GM23338 (cell line): ENCODE measurements around the gene KIR2DL1. TPM values are rescaled to one million over a fixed set of nuclear protein-coding genes. Genes with fewer than 3 reads are reported as not detected.

Experiments used
- ATAC-seq: fragments of 200-7000 bp; cut with Tn5 transposase; 3 replicates; pipeline ENCODE4 v1.9.1; 2020
- DNase-seq: peaks from one replicate; pipeline ENCODE4 v3.0.0-alpha.2; 2015; ENCODE audit warnings: low spot score
- H2AFZ ChIP-seq: fragments of 200-600 bp; sonication (generic); 2 replicates; pipeline ENCODE4 v1.8.0; 2016; ENCODE audit warnings: antibody characterized with exemption, mild to moderate bottlenecking, moderate library complexity
- H3F3A ChIP-seq: fragments of 200-600 bp; sonication (generic); replicated peaks from 2 replicates; pipeline ENCODE4 v1.8.0; 2017; ENCODE audit warnings: antibody characterized with exemption, mixed run types, low read depth
- H3K27ac ChIP-seq: fragments of 200-600 bp; sonication (generic); 2 replicates; pipeline ENCODE4 v1.6.1; 2016; ENCODE audit warnings: low read depth
- H3K27me3 ChIP-seq: fragments of 200-600 bp; sonication (generic); 2 replicates; pipeline ENCODE4 v1.8.0; 2016; ENCODE audit warnings: mild to moderate bottlenecking, mixed run types, moderate library complexity; ENCODE audit not compliant: insufficient read depth
- H3K36me3 ChIP-seq: fragments of 200-600 bp; sonication (generic); 2 replicates; pipeline ENCODE4 v1.8.0; 2016; ENCODE audit warnings: mild to moderate bottlenecking; ENCODE audit not compliant: insufficient read depth
- H3K4me1 ChIP-seq: fragments of 200-600 bp; sonication (generic); 2 replicates; pipeline ENCODE4 v1.8.0; 2016; ENCODE audit warnings: mild to moderate bottlenecking, moderate library complexity; ENCODE audit not compliant: insufficient read depth
- H3K4me2 ChIP-seq: fragments of 200-600 bp; sonication (generic); 2 replicates; pipeline ENCODE4 v1.7.1; 2017; ENCODE audit warnings: mixed run types
- H3K4me3 ChIP-seq: fragments of 200-600 bp; sonication (generic); 2 replicates; pipeline ENCODE4 v1.6.1; 2016; ENCODE audit warnings: mixed run types
- H3K79me2 ChIP-seq: fragments of 200-600 bp; sonication (generic); replicated peaks from 2 replicates; pipeline ENCODE4 v1.8.0; 2017; ENCODE audit warnings: mild to moderate bottlenecking; ENCODE audit not compliant: insufficient read depth
- H3K9me2 ChIP-seq: fragments of 200-600 bp; sonication (generic); 2 replicates; pipeline ENCODE4 v1.8.0; 2017; ENCODE audit not compliant: insufficient read depth
- H4K20me1 ChIP-seq: fragments of 200-600 bp; sonication (generic); replicated peaks from 2 replicates; pipeline ENCODE4 v1.8.0; 2017; ENCODE audit warnings: mild to moderate bottlenecking; ENCODE audit not compliant: insufficient read depth
- H3K27ac Mint-ChIP-seq: 2 replicates; pipeline ENCODE4 v1.8.0; 2020; ENCODE audit warnings: inconsistent platforms, mild to moderate bottlenecking, moderate library complexity, mixed read lengths
- H3K27me3 Mint-ChIP-seq: 3 replicates; pipeline ENCODE4 v1.8.0; 2022; ENCODE audit warnings: low read depth, mild to moderate bottlenecking, moderate library complexity, mixed read lengths, inconsistent platforms; ENCODE audit not compliant: insufficient read depth, poor library complexity
- H3K36me3 Mint-ChIP-seq: 3 replicates; pipeline ENCODE4 v1.8.0; 2021; ENCODE audit warnings: low read depth, mild to moderate bottlenecking, inconsistent platforms, moderate library complexity, mixed read lengths
- H3K4me1 Mint-ChIP-seq: 3 replicates; pipeline ENCODE4 v1.8.0; 2020; ENCODE audit warnings: mild to moderate bottlenecking, inconsistent platforms, mixed read lengths
- H3K4me3 Mint-ChIP-seq: 3 replicates; pipeline ENCODE4 v1.8.0; 2021; ENCODE audit warnings: moderate library complexity, mild to moderate bottlenecking, inconsistent platforms, mixed read lengths
- H3K9me3 Mint-ChIP-seq: 3 replicates; pipeline ENCODE4 v1.8.0; 2020; ENCODE audit warnings: moderate library complexity, mild to moderate bottlenecking, inconsistent platforms, mixed read lengths
- CREB1 ChIP-seq: fragments of 250-450 bp; sonication (Bioruptor Pico); IDR thresholded peaks from 2 replicates; pipeline ENCODE4 v1.5.0; 2020; ENCODE audit warnings: low read depth, mild to moderate bottlenecking, moderate library complexity
- EZH2 ChIP-seq: fragments of 200-600 bp; sonication (generic); IDR thresholded peaks from one replicate; pipeline ENCODE4 v1.8.0; 2017; ENCODE audit warnings: antibody characterized with exemption, mild to moderate bottlenecking, low read depth; ENCODE audit not compliant: unreplicated experiment
- EZH2phosphoT487 ChIP-seq: fragments of 200-600 bp; sonication (generic); IDR thresholded peaks from one replicate; pipeline ENCODE4 v1.8.1; 2018; ENCODE audit warnings: antibody characterized with exemption; ENCODE audit not compliant: unreplicated experiment
- JUNB ChIP-seq: IDR thresholded peaks from one replicate; pipeline ENCODE4 v1.6.1; 2016; ENCODE audit warnings: antibody characterized with exemption; ENCODE audit not compliant: unreplicated experiment
- NANOG ChIP-seq: IDR thresholded peaks from 2 replicates; pipeline ENCODE4 v1.6.1; 2016; ENCODE audit warnings: antibody characterized with exemption, borderline replicate concordance
- POLR2AphosphoS5 ChIP-seq: IDR thresholded peaks from 2 replicates; pipeline ENCODE4 v1.6.1; 2016; ENCODE audit warnings: antibody characterized with exemption, low read depth
- REST ChIP-seq: IDR thresholded peaks from one replicate; pipeline ENCODE4 v1.6.1; 2018; ENCODE audit warnings: antibody characterized with exemption; ENCODE audit not compliant: unreplicated experiment
- STAT1 ChIP-seq: IDR thresholded peaks from one replicate; pipeline ENCODE4 v1.6.1; 2016; ENCODE audit warnings: antibody characterized with exemption; ENCODE audit not compliant: unreplicated experiment
- ZNF114 ChIP-seq: fragments of 250-450 bp; sonication (Bioruptor Pico); IDR thresholded peaks from 2 replicates; pipeline ENCODE4 v1.5.0; 2020; ENCODE audit warnings: mild to moderate bottlenecking, moderate library complexity
- ZNF331 ChIP-seq: fragments of 250-450 bp; sonication (Bioruptor Pico); IDR thresholded peaks from 2 replicates; pipeline ENCODE4 v1.5.0; 2020; ENCODE audit warnings: low read depth, mild to moderate bottlenecking, moderate library complexity
- ZNF462 ChIP-seq: fragments of 250-450 bp; sonication (Bioruptor Pico); IDR thresholded peaks from 2 replicates; pipeline ENCODE4 v1.5.0; 2020; ENCODE audit warnings: mild to moderate bottlenecking, moderate library complexity
- polyA plus RNA-seq: library from polyadenylated mRNA; unstranded; fragments of >200 nt; fragmentation: Nextera tagmentation; extraction: Ambion mirVana; gene quantifications from 2 replicates; pipeline ENCODE4 v1.2.1, GENCODE V29; 2016
- total RNA-seq: library from RNA; depleted of rRNA; stranded (reverse); fragments of >200 nt; shearing (Covaris generic); gene quantifications from 2 replicates; pipeline ENCODE4 v1.2.3, GENCODE V29; 2014
- TF ChIP-seq, protein P1 (sequence below), 2 experiments: fragments of 200-600 bp in 1 of 2; sonication (generic) in 1 of 2; conservative IDR thresholded peaks; 2 replicates each; pipeline versions ENCODE4 v1.5.1 to v1.6.1; 2016 to 2017; ENCODE audit warnings: antibody characterized with exemption in 2 of 2, low read depth in 2 of 2, mild to moderate bottlenecking in 2 of 2, moderate library complexity in 1 of 2
- TF ChIP-seq, protein P2 (sequence below): IDR thresholded peaks from 2 replicates; pipeline ENCODE4 v1.6.1; 2016; ENCODE audit warnings: antibody characterized with exemption

The KIR2DL1 gene
- total and polyA plus RNA-seq, 2 experiments from 2014 or later: not detected

- H3K4me3 ChIP-seq: no peak overlapping the region
- TF ChIP-seq, protein P1, sequence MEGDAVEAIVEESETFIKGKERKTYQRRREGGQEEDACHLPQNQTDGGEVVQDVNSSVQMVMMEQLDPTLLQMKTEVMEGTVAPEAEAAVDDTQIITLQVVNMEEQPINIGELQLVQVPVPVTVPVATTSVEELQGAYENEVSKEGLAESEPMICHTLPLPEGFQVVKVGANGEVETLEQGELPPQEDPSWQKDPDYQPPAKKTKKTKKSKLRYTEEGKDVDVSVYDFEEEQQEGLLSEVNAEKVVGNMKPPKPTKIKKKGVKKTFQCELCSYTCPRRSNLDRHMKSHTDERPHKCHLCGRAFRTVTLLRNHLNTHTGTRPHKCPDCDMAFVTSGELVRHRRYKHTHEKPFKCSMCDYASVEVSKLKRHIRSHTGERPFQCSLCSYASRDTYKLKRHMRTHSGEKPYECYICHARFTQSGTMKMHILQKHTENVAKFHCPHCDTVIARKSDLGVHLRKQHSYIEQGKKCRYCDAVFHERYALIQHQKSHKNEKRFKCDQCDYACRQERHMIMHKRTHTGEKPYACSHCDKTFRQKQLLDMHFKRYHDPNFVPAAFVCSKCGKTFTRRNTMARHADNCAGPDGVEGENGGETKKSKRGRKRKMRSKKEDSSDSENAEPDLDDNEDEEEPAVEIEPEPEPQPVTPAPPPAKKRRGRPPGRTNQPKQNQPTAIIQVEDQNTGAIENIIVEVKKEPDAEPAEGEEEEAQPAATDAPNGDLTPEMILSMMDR (conservative IDR thresholded peaks at IDR 0.05; ENCODE audit: low read depth in 2 of 2): no peak
- no peak for TF ChIP-seq EZH2
- TF ChIP-seq STAT1: no peak
- TF ChIP-seq REST: no peak
- TF ChIP-seq ZNF331: no peak
- TF ChIP-seq, protein P2, sequence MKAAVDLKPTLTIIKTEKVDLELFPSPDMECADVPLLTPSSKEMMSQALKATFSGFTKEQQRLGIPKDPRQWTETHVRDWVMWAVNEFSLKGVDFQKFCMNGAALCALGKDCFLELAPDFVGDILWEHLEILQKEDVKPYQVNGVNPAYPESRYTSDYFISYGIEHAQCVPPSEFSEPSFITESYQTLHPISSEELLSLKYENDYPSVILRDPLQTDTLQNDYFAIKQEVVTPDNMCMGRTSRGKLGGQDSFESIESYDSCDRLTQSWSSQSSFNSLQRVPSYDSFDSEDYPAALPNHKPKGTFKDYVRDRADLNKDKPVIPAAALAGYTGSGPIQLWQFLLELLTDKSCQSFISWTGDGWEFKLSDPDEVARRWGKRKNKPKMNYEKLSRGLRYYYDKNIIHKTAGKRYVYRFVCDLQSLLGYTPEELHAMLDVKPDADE: no peak
- TF ChIP-seq ZNF114 (CRISPR knock-in tag): no peak
- no peak for TF ChIP-seq POLR2AphosphoS5
- no peak for TF ChIP-seq ZNF462
- TF ChIP-seq EZH2phosphoT487: no peak
- TF ChIP-seq CREB1 (CRISPR knock-in tag): no peak
- no peak for TF ChIP-seq JUNB
- no peak for TF ChIP-seq NANOG
- H3K9me2 ChIP-seq: no peaks in the 10 kb centered on the region
- no peak overlapping the region for H3K27ac ChIP-seq
- DNase-seq: no peak
- Mint-ChIP-seq H3K36me3 (peaks cover 60% of the 10 kb centered on the region), H3K27ac (no peak overlapping the region), H3K4me3 (no peak overlapping the region), H3K4me1 (no peaks in the 10 kb centered on the region), H3K9me3 (peaks cover 98% of the 10 kb centered on the region), H3K27me3 (peaks cover 10% of the 10 kb centered on the region)
- H3K36me3 ChIP-seq: no peaks in the 10 kb centered on the region
- H3K27me3 ChIP-seq: no peaks in the 10 kb centered on the region
- H4K20me1 ChIP-seq: no peaks in the 10 kb centered on the region
- no peaks in the 10 kb centered on the region for H3K4me1 ChIP-seq
- no peak overlapping the region for H2AFZ ChIP-seq
- no peak for ATAC-seq
- no peaks in the 10 kb centered on the region for H3F3A ChIP-seq
- H3K4me2 ChIP-seq: no peak overlapping the region
- no peaks in the 10 kb centered on the region for H3K79me2 ChIP-seq
These were observed 40.0 kb upstream of the KIR2DL1 start for GRCh38 chr19:54729416-54730188.
